ENCODE measurements around the gene EIF4G3.
"Not testable (repeated sequence)": the region's sequence is repeated elsewhere in the genome, so short reads cannot be mapped to it uniquely, and the experiment has no call there.

The EIF4G3 gene

DNA sequence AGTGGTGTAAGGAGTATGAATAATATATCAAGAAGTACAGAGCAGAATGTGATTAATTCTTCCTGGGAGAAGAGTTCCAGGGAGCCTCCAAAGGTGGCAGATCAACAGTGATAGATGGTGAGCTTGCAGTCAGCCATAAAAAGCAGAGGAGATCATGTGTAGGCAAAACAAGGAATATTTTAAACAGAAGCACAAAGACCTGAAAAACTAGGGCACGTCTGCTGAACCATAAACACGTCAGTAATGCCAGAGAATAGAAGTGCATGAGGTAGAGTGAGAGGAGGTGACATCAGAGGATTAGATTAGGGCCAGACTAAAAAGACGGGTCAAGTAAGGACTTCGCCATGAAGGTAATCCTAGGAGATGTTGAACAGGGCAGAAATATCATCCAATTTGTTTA is 151.8 kb downstream of the EIF4G3 start:
- no peak for DNase-seq (ENCODE audit: low read depth)

DNA sequence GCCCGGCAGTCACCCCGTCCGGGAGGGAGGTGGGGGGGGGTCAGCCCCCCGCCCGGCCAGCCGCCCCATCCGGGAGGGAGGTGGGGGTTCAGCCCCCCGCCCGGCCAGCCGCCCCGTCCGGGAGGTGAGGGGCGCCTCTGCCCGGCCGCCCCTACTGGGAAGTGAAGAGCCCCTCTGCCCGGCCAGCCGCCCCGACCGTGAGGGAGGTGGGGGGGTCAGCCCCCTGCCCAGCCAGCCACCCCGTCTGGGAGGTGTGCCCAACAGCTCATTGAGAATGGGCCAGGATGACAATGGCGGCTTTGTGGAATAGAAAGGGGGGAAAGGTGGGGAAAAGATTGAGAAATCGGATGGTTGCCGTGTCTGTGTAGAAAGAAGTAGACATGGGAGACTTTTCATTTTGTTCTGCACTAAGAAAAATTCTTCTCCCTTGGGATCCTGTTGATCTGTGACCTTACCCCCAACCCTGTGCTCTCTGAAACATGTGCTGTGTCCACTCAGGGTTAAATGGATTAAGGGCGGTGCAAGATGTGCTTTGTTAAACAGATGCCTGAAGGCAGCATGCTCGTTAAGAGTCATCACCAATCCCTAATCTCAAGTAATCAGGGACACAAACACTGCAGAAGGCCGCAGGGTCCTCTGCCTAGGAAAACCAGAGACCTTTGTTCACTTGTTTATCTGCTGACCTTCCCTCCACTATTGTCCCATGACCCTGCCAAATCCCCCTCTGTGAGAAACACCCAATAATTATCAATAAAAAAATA is 152.4 kb downstream of the EIF4G3 start:
- not testable (repeated sequence) for DNase-seq (ENCODE audit: low read depth)

DNA sequence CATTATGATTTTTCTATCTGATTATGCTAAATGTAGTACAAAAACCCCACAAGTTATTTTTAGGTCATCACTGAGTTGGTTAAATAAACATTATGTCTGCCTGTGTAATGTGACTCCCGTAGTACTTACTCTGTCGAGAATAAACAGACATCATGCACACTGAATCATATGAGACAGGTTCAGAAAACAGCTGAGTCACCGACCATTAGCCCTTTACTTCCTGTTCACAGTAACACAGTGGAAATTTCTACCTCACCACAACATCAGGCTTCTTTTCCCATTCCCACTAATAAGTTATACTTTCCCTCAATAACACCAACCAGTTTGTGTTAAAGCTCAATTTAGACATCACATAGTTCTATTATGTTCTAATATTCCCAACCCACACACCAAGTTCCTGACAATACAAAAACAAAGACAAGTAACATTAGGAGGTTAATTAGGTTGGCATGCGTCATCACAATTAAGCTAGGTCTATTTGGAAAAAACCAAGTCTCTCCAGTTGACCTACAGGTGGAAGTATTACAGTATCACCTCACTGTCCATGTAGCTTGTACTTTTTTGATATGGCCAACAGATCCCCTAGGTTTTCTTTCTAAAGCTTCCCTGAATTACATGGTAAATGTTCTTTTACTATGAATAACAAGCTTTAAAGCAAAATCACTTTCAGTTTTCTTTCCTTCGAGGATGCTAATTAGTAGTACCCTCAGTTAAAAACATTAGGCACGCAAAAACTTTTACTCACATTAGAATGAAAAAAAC is 154.2 kb downstream of the EIF4G3 start:
- peak; percentile 96 for DNase-seq (ENCODE audit: low read depth)

DNA sequence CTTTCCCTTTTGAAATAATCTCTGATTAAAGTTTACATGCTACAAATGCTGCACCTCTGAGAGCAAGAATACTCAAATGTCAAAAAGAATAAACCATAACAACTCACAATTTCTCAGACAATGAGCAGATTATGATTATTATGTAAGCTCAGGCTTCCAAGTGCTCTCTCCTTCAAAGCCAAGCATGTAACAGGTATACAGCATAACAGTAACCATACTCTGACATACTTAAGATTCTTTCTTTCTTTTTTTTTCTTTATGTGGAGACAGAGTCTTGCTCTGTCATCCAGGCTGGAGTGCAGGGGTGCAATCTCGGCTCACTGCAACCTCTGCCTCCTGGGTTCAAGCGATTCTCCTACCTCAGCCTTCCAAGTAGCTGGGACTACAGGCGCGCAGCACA is 155.4 kb downstream of the EIF4G3 start:
- DNase-seq (ENCODE audit: low read depth), result no peak

DNA sequence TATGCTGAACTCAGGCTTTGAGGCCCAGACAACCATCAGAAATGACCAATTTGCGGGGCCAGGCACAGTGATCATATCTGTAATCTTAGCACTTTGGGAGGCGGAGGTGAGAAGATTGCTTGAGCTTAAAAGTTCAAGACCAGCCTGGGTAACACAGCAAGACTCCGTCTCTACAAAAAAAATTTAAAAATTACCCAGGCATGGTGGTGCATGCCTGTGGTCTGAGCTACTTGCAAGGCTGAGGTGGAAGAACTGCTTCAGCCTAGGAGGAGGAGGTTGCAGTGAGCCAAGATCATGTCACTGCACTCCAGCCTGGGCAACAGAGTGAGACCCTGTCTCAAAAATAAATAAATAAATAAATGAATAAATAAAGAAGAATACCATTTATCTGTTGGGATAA is 156.5 kb downstream of the EIF4G3 start:
- DNase-seq (ENCODE audit: low read depth), result no peak

DNA sequence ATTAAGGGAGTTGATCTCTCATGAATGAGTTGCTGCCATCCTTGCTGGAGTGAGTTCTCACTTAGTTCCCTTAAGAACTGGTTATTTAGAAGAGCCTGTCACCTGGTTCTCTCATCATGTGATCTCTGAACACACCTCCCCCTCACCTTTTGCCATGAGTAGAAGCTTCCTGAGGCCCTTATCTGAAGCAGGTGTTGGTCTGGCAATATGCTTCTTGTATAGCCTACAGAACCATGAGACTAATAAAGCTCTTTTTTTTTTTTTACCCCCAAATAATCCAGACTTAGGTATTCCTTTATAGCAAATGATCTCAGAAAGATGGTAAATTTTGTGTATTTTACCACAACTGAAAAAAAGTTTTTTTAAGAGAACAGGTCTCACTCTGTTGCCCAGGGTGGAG is 158.0 kb downstream of the EIF4G3 start:
- DNase-seq (ENCODE audit: low read depth), result no peak

DNA sequence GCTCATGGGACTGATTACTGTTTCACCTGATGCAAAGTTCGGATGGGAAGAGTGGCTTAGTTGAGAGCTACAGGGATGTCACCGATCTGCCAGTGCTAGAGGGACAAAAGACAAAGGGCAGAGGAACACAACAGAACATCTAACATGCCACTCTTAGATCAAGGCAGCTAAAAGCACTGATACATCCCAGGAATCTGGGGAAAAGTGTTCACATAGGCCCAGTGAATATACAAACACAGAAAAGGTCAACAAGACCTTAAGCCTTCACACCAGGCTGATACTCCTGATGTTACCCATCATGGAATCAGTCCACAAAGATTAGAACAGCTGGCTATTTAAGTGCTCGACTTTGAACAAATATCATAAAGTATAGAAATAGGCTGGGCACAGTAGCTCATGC is 163.2 kb downstream of the EIF4G3 start:
- DNase-seq (ENCODE audit: low read depth), result no peak

DNA sequence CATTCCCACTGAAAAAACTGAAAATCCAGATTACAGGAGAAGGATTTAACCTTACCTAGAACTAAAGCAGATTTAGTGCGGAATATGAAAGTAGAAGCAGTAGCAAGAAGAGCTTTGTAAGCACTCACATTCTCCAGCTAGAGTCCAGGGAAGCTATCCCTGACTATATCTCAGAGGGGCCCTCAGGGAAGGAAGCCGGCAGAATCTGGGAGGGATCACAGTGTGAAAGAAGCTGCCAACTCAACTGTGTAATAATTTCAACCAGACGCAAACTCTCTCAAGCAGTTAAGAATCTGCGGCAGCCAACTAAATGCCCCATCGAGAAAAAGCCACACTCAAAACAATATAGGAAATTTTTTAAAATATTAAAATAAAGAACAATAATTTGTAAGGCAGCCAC is 163.8 kb downstream of the EIF4G3 start:
- peak; percentile 67 for DNase-seq (ENCODE audit: low read depth)

DNA sequence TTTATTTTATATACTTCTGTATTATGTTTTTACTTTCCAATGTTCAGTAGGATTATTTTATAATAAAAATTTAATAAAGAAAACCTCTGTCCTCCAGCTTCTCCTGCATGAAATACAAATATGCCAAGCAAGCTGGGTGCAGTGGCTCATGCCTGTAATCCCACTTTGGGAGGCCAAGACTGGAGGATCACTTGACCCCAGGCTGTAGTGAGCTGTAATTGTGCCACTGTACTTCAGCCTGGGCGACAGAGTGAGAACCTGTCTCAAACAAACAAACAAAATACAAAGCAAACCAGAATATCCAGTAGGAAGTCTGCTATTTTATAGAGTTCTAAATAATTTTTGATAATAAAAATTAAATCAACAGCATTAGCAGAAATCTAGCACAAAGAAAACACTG is 168.8 kb downstream of the EIF4G3 start:
- DNase-seq (ENCODE audit: low read depth), result no peak

DNA sequence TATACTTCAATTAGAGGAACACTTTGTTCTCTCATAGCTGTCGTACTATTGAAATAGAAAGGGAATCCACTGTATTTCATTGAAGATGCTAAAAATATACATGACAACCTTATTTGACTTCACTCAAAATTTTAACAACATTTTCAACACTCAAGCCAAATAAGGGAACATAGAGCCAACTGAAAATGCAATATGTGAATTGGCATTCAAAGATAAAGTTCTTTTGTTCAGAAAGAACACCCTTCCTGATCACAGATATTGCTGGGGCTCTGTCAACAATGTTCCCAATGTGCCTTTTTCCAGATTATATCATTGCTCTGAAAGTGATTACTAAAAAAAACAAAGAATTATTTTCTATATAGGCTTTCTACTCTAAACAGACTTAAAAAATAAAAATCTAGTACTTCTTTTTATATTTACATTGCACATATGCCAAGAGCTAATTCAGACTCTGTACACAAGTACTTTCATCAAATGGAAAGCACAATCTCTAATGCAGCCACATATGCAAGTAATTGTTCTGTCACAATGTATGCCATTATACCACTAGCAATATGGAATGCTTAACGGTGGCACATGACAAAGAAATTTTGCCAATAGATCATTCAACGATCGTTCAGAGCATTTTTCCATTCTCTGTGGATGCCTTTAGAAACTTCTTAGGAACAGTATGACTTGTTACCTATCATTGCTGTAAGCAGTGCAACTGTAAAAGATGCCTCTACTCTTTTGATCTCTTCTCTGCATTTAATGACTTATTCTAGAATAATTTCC is 171.0 kb downstream of the EIF4G3 start:
- DNase-seq (ENCODE audit: low read depth), result no peak

DNA sequence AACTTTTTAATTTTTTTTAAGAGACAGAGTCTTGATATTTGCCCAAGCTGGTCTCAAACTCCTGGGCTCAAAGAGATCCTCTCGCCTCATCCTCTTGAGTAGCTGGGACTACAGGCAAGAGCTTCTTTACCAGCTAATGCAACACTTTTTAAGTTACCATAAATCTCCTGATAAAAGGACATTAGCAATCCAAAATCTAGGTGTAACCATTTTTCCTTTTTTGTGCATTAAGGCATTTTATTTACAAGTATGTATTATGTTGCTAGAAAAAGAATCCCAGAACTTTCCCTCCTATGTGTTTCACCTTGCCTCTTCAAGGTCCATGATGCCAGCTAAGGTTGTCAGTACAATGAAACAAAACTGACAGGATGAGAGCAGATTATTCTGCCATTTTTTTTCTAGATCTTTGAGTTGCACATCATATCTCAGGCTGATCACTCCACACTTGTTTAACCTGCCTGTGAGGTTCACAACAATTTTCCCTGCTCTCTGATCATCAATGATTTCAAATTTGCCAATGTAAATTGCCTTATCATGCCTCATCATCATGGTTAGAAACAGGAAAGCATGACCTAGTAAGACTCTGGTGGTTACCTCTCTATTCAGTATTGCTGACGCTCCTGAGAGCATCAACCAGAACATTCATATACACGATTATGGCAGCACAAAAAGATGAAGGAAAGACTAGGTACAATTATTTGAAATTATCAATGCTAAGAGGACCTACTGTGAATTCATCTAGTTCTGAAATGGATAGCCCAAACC is 173.2 kb downstream of the EIF4G3 start:
- no peak for DNase-seq (ENCODE audit: low read depth)

DNA sequence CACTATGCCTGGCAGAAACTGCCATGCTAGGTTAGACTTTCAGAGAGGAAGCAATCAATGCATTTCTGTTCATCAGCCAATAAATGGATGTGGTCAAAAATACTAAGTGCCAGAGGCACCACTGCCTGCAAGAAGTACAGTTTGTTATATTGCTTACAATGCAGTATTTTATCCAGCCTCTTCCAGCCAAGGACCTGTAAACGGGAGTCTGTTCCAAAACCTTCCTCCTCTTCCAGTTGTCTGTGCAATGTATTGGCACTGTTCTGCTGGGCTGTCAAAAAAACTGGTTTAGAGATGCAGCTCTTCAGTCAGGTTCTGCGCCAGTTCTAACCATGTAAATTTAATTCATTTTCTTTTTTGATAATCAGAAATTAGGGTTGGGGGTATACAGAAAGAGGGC is 175.7 kb downstream of the EIF4G3 start:
- no peak for DNase-seq (ENCODE audit: low read depth)

DNA sequence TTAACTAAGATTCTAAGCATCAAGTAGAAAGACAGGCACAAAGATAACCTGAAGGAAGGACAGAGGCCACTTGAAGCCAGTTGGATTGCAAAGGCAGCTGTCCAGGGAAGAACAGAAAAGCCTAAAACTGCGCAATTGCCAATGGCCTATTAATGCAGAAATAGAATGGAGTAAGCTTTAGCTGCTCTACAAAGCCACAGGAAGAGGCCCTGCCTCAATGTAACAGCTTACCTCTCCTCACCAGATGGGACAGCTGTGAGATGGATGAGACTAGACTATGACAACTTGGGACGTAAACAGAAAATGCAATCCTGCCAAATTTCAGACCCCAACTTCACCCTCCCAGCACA is 176.5 kb downstream of the EIF4G3 start:
- no peak for DNase-seq (ENCODE audit: low read depth)

DNA sequence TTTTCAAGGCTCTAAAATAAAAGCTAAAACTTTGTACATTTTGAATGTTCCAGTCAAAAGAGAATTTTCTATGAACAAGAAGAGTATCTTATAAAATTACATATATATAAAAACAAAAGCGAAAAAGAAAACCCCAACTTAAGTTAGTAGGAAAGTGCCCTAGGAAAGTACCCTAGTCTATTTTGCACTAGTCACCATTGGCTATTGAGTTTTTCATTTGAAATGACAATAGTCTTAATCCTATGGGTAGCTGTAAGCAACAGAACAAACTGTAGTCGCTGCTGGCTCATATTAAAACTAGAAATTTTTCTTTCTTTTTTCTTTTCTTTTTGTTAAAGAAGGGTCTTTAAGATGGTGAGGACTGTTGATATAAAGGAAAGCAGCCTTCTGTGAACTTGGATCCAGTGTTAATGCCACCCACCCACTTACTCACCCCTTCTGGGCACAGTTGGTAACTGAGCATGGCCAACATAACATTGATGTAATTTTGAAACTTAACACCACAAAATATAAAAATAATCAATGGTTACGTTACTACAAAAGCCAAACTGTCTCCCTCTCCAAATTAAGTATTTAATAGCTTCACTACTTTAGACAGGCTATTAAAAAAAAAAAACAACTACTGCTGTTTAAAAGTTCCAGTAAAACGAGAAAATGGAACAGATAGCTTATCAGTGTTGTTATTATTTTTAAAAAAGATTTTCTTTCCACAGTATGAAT is 177.0 kb downstream of the EIF4G3 start:
- DNase-seq (ENCODE audit: low read depth), result no peak

DNA sequence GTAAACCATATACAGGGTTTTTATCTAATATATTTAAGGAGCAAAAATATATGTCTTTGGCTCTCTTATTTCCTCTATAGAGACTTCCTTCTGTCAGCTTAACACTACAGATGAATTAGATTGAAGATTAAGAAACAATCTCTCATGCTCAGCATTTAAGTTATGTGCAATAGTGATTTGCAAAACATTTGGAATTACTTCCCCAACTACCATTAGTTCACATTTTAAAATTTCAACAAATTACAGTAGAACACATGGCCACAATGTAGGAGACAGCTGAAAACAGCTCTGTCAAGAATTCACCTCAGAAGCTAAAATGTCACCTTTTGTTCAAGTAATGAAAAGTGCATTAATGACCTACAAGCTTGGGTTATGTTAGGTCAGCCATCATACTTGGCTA is 177.9 kb downstream of the EIF4G3 start:
- DNase-seq (ENCODE audit: low read depth), result no peak

DNA sequence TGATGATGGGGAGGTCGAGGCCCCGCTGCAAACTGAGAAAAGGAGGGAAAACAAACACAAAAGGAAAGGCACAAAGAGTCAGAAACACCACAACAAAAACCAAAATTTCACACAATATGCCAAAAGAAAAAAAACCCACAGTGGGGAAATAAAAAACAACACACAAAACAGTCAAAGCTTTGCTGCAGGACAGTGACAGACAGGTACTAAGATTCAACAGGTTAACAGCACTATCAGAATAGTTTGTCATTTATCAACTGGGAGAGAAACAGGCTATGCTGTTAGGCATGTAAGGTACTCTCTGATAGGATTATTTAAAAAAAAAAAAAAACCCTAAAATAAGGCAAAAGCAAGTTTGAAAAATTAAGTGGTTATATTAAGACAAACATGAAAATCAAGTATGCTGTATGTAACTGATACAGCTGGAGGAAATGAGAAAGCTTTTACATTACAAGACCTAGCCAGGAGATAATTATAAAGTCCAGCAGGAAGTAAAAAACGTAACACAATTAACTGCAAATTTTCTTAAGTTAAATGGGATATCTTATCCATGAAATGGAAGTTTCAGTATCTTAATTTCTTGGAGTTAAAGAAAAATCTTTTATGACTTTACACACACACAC is 179.0 kb downstream of the EIF4G3 start:
- no peak for DNase-seq (ENCODE audit: low read depth)

DNA sequence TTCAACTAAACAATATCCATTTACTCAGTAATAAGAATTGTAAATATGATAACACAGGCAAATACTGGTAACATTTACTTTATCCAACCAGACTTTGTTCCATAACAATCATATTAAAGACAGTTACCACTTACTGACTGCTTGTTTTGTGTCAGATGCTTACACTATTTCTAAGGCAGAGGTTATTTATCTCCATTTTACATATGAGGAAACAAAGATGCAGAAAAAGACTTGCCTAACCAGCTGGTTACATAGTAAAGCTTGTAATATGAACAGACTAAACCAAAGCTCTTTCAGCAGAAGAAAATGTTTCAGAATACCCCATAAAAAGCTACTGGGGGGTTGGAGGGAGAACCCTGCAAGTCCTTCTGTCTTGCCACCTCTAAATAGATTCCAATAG is 180.1 kb downstream of the EIF4G3 start:
- DNase-seq (ENCODE audit: low read depth), result no peak

DNA sequence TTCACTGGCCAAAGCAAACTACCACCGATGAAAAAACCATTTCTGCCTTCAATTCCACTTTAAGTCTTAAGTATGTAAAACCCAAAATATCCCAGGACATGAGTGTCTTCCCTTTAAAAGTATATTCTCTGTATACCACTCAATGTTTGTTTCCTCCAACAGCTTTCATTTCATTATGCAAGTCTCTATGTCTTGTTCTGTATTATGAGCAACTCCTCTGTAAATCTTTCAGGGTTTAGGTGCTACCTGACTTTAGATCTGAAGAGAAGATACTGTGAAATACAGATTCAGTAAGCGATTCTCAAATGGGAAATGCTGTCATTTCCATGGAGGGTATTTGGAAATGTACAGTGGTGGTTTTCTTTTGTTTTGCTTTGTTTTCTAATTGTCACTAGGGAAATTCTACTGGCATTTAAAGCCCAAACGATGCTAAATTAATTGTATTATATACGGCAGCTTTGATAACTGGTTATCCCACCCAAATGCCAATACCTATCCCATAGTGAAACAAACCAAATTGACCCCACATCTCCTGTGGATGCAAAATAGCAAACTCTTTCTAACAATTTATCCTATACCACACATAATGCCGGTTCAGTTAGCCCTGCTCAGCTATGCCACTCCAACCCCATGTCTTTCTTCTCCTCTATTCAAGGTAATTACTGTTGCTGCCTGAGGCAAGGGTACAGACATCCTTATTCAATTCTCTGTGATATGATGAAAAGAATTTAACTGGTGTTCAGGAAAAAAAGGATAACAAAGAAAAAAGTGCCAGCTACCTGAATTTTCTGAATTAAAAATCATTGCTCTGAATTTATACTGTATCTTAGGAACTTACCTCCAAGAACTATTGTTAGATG is 182.8 kb downstream of the EIF4G3 start:
- peak; percentile 28 for DNase-seq (ENCODE audit: low read depth)

DNA sequence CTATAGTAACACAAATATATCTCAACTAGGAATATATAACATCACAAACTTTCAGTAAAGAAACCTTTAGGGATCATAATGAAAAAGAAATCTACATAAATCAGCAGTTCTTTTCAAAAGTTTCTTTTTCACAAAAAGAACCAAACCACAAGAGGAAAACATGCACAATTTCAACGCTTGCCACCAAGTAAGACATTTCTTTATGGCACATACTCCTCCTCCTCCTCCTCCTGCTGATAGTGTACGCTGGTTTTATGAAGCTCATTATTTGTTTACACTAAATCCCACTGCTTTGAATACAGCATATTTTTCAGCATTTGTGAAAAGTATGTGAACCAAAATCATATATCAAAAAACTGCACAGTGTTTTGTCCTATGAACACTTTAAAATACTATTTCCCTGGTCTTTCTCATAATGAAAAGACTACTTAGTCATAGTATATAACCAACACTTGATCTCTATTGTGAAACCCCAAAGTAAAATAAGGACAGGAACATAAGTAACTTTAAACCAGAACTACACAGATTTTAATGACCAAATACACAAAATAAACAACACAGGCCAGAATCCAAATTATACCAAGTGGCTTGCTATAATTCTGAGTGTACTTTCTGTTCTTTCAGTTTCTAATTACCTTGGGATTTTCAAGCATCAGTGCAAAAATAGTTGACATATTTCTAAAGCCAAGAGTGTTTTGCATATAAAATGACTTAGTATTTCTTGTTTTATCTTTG is 184.2 kb downstream of the EIF4G3 start:
- DNase-seq (ENCODE audit: low read depth), result peak; percentile 88

All from fibroblast of gingiva (primary cell).